AG09319 (cell line): ENCODE results near the gene TXNRD2.
"Not testable (repeated sequence)": the region's sequence is repeated elsewhere in the genome, so short reads cannot be mapped to it uniquely, and the experiment has no call there.

Experiments used
- DNase-seq: peaks from one replicate; pipeline ENCODE4 v3.0.0-alpha.2; 2010; ENCODE audit warnings: low read depth; ENCODE audit errors: extremely low read depth
- TF ChIP-seq, protein P1 (sequence below): IDR thresholded peaks from 2 replicates; pipeline ENCODE4 v1.5.1; 2011; ENCODE audit warnings: low read depth, mild to moderate bottlenecking, inconsistent platforms, low read length, moderate library complexity

Gene TXNRD2

DNA sequence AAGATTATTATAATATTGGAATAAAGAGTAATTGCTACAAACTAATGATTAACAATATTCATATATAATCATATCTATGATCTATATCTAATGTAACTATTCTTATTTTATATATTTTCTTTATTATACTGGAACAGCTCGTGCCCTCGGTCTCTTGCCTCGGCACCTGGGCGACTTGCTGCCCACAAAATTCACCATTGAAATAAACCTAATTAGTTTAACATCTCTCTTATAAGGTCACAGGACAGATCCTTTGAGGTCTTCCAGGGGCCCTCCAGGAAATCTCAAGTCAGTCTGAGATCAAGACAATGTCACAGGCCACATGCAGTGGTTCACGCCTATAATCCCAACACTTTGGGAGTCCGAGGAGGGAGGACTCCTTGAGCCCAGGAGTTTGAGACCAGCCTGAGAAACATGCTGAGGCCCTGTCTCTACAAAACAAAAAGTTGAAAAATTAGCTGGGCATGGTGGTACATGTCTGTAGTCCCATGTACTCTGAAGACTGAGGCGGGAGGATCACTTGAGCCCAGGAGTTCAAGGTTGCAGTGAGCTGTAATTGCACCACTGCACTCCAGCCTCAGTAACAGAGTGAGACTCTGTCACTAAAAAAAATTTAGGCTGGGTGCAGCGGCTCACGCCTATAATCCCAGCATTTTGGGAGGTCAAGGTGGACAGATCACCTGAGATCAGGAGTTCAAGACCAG lies 6.6 kb upstream of the TXNRD2 start:
- TF ChIP-seq, protein P1, sequence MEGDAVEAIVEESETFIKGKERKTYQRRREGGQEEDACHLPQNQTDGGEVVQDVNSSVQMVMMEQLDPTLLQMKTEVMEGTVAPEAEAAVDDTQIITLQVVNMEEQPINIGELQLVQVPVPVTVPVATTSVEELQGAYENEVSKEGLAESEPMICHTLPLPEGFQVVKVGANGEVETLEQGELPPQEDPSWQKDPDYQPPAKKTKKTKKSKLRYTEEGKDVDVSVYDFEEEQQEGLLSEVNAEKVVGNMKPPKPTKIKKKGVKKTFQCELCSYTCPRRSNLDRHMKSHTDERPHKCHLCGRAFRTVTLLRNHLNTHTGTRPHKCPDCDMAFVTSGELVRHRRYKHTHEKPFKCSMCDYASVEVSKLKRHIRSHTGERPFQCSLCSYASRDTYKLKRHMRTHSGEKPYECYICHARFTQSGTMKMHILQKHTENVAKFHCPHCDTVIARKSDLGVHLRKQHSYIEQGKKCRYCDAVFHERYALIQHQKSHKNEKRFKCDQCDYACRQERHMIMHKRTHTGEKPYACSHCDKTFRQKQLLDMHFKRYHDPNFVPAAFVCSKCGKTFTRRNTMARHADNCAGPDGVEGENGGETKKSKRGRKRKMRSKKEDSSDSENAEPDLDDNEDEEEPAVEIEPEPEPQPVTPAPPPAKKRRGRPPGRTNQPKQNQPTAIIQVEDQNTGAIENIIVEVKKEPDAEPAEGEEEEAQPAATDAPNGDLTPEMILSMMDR = no peak

GRCh38 chr22:19943082-19944026 lies 1.7 kb upstream of the TXNRD2 start:
- peak; percentile 76 for DNase-seq
- TF ChIP-seq, protein P1 = no peak; the same call in none of the 2 replicates

More for the DNA sequence above, 6.6 kb upstream of the TXNRD2 start:
- no peak for DNase-seq

GRCh38 chr22:19942157-19943081 lies 801 bp upstream of the TXNRD2 start:
- DNase-seq = no peak

GRCh38 chr22:19940536-19941364 lies 868 bp downstream of the TXNRD2 start:
- TF ChIP-seq, protein P1 = no peak
- DNase-seq = no peak

More at GRCh38 chr22:19942157-19943081, 801 bp upstream of the TXNRD2 start:
- TF ChIP-seq, protein P1 = no peak

DNA sequence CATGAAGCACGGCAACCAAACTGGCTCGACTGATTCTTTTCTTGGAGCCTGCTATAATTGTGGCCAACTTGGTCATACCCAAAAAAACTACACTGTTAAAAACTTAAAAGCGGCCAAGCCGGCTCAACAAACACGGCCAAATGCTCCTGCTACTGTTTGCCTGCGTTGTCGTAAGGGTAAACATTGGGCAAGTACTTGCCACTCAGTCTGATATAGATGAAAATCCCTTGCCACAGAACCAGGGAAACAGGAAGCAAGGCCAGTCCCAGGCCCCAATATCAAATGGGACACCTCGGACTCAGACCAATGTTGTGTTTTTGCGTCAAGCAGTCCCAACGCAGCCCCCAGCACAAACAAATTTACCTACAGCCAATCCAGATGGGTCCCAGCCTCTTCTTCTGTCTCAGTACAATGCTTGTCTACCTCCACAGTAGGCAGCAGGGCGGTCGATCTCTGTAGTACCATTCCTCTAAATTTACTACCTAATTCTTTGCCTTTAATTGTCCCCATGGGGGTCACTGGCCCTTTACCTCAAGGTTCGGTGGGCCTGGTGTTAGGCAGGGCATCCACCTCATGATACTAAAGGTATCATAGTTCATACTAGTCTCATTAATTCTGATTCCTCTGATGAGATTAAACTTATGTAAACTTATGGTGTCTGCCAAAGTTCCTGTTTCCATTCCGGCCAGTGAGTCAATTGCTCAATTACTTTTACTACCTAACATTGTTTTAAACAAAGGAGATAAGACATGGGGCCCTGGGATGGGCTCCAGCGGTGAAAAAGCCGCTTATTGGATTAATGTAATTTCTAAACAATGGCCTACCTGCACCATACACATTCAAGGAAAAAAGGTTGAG lies 3.8 kb downstream of the TXNRD2 start:
- TF ChIP-seq, protein P1 = no peak
- no peak for DNase-seq

DNA sequence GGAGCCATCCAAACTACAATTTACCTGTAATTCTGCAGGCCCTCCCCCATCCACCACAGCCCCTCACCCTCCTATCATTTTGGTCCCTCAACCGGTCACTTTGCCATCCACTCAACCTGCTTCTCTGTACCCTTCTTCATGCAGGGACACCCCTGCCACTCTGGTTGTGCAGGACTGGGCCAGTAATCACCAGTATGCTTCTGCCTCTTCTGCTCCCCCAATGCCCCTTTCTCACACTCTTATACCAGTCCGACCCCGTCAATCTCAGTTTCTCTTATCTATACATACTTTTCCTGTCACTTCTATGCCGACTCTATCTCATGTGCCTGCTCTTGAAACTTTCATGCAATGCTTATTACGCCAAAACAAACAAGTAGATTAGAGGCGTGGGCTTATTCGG lies 5.1 kb downstream of the TXNRD2 start:
- DNase-seq = no peak
- TF ChIP-seq, protein P1 = no peak

DNA sequence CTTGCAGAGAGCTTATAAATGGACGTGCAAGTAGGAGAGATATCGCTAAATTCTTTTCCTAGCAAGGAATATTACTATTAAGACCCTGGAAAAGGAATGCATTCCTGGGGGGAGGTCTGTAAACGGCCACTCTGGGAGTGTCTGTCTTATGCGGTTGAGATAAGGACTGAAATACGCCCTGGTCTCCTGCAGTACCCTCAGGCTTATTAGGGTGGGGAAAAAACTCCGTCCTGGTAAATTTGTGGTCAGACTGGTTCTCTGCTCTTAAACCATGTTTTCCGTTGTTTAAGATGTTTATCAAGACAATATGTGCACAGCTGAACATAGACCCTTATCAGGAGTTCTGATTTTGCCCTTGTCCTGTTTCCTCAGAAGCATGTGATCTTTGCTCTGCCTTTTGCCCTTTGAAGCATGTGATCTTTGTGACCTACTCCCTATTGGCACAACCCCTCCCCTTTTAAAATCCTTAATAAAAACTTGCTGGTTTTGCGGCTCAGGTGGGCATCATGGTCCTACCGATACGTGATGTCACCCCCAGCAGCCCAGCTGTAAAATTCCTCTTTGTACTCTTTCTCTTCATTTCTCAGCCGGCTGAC lies 6.4 kb downstream of the TXNRD2 start:
- not testable (repeated sequence) for DNase-seq
